ENCODE results near the gene LTF. TPM values are rescaled to one million over a fixed set of nuclear protein-coding genes. Genes with fewer than 3 reads are reported as not detected.
"Not testable (repeated sequence)": the region's sequence is repeated elsewhere in the genome, so short reads cannot be mapped to it uniquely, and the experiment has no call there.

The LTF gene
- total and polyA plus RNA-seq, 4 donors, result 0.36 to 14.7 (median 1.4) TPM

DNA sequence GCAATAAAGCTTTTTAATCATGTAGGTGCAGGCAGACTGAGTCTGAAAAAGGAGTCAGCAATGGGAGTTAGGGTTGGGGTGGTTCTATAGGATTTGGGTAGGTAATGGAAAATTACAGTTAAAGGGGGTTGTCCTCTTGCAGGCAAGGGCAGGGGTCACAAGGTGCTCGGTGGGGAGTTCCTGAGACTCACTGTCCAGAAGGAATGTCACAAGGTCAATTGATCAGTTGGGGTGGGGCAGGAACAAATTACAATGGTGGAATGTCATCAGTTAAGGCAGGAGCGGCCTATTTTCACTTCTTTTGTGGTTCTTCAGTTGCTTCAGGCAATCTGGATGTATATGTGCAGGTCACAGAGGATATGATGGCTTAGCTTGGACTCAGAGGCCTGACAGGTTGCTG is 71.7 kb downstream of the LTF start (continued):
- TF ChIP-seq, protein P1, sequence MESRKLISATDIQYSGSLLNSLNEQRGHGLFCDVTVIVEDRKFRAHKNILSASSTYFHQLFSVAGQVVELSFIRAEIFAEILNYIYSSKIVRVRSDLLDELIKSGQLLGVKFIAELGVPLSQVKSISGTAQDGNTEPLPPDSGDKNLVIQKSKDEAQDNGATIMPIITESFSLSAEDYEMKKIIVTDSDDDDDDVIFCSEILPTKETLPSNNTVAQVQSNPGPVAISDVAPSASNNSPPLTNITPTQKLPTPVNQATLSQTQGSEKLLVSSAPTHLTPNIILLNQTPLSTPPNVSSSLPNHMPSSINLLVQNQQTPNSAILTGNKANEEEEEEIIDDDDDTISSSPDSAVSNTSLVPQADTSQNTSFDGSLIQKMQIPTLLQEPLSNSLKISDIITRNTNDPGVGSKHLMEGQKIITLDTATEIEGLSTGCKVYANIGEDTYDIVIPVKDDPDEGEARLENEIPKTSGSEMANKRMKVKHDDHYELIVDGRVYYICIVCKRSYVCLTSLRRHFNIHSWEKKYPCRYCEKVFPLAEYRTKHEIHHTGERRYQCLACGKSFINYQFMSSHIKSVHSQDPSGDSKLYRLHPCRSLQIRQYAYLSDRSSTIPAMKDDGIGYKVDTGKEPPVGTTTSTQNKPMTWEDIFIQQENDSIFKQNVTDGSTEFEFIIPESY (IDR thresholded peaks at IDR 0.05), result no peak

DNA sequence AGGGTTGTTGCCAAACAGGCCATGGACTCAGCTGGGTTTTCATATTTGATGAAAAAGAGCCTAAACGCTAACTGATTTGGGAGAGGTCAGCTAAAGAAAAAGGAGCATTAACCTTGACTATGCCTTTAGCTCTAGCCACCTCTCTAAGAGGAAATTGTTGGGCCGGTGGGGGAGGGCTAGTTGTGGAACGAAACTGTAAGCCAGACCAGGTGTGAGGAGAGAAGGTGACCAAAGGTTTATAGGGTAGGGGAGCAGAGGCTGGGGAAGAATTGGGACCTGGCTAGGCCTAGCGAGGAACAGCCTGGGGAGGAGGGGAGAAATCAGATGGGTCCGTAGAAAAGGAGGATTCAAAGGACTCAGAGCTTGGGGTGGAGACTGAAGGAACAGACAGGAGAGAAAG is 73.2 kb downstream of the LTF start:
- not testable (repeated sequence) for H3K9me3 ChIP-seq (ENCODE audit: control insufficient read depth in 4 of 4, low read length in 3 of 4); H3K4me3 ChIP-seq (ENCODE audit: low read depth in 1 of 3, low read length in 3 of 3); H3K36me3 ChIP-seq (ENCODE audit: control insufficient read depth in 4 of 4, insufficient read depth in 3 of 4, low read depth in 1 of 4, low read length in 3 of 4); DNase-seq (ENCODE audit: low spot score); H3K27me3 ChIP-seq (ENCODE audit: control insufficient read depth in 4 of 4, insufficient read depth in 4 of 4, low read length in 3 of 4); H3K4me1 ChIP-seq (ENCODE audit: control insufficient read depth in 4 of 4, insufficient read depth in 4 of 4, low read length in 3 of 4); H3K27ac ChIP-seq (ENCODE audit: low read depth in 1 of 2, low read length in 2 of 2); H3K9ac ChIP-seq (ENCODE audit: low read depth in 1 of 2, low read length in 2 of 2)
- 96% methylated on average over 5 of the region's 5 CpGs for WGBS

DNA sequence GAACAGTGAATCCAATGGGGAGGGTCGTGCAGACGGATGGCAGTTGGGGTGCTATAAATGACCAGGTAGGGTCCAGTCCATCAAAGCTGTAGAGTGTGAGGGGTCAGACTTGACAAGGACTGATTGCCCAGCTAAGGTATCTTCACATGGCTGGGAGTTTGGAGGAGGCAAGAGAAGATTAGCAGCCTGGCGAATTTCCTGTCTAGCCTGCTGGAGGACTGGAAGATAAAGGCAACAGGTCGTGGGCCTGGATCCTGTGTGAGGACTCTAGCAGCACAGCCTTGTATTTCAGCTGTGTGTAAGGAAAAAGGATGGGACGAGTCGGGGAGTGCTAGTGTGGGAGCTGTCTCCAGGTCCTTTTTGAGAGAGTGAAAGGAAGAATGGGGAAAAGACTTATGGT is 75.4 kb downstream of the LTF start:
- 78% methylated on average over 6 of the region's 6 CpGs for WGBS
- DNase-seq (ENCODE audit: low spot score), result no peak
- no peak overlapping the region for H3K4me3 ChIP-seq (ENCODE audit: low read depth in 1 of 3, low read length in 3 of 3)
- no peak overlapping the region for H3K9ac ChIP-seq (ENCODE audit: low read depth in 1 of 2, low read length in 2 of 2)
- no peak overlapping the region for H3K27ac ChIP-seq (ENCODE audit: low read depth in 1 of 2, low read length in 2 of 2)
- no peaks in the 10 kb centered on the region for H3K9me3 ChIP-seq (ENCODE audit: control insufficient read depth in 4 of 4, low read length in 3 of 4)
- H3K4me1 ChIP-seq (ENCODE audit: control insufficient read depth in 4 of 4, insufficient read depth in 4 of 4, low read length in 3 of 4), result no peaks in the 10 kb centered on the region
- no peaks in the 10 kb centered on the region for H3K36me3 ChIP-seq (ENCODE audit: control insufficient read depth in 4 of 4, insufficient read depth in 3 of 4, low read depth in 1 of 4, low read length in 3 of 4)
- TF ChIP-seq FOXA2 (IDR thresholded peaks at IDR 0.05), result no peak
- no peaks in the 10 kb centered on the region for H3K27me3 ChIP-seq (ENCODE audit: control insufficient read depth in 4 of 4, insufficient read depth in 4 of 4, low read length in 3 of 4)

DNA sequence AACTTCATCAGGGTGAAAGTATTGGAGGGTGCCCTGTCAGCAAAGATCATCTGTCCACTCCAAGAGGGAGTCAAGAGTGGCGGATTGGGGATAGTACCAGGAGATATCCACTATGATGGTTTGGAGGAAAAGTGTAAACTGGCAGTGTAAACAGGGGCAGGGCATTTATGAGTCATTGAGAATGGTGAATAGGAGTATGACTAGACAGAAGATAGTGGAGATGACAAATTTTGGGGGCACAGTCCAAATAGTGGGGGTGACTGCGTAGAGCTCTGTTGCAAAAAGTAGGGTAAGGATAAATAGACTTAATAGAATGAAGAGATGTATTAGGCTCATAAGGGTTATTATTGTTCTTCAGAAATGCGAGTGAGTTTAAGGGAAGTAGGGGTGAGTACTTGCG is 75.9 kb downstream of the LTF start:
- not testable (repeated sequence) for H3K27ac ChIP-seq (ENCODE audit: low read depth in 1 of 2, low read length in 2 of 2); H3K36me3 ChIP-seq (ENCODE audit: control insufficient read depth in 4 of 4, insufficient read depth in 3 of 4, low read depth in 1 of 4, low read length in 3 of 4); H3K4me3 ChIP-seq (ENCODE audit: low read depth in 1 of 3, low read length in 3 of 3); H3K9ac ChIP-seq (ENCODE audit: low read depth in 1 of 2, low read length in 2 of 2); H3K4me1 ChIP-seq (ENCODE audit: control insufficient read depth in 4 of 4, insufficient read depth in 4 of 4, low read length in 3 of 4); DNase-seq (ENCODE audit: low spot score); H3K27me3 ChIP-seq (ENCODE audit: control insufficient read depth in 4 of 4, insufficient read depth in 4 of 4, low read length in 3 of 4); H3K9me3 ChIP-seq (ENCODE audit: control insufficient read depth in 4 of 4, low read length in 3 of 4)
- 77% methylated on average over 4 of the region's 4 CpGs for WGBS

DNA sequence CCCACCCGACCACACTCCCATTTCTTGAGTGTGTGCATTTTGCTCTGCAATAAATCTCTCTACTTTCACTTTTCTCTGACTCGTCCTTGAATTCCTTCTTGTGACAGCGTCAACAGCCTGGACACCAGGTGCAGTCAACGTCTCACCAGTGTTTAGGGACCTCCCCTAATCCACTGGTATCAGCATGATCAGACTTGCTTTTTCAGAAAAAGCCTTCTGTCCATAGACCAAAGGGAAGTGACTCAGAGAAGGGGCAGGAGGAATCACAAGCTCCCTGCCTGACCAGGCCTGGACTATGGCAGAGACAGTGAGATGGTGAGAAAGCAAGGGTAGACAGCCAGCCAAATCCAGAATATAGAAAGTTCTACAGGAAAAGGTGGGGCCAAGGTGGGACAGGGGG is 78.5 kb downstream of the LTF start:
- DNase-seq (ENCODE audit: low spot score), result no peak
- no peaks in the 10 kb centered on the region for H3K36me3 ChIP-seq (ENCODE audit: control insufficient read depth in 4 of 4, insufficient read depth in 3 of 4, low read depth in 1 of 4, low read length in 3 of 4)
- H3K27ac ChIP-seq (ENCODE audit: low read depth in 1 of 2, low read length in 2 of 2), result no peak overlapping the region
- H3K4me3 ChIP-seq (ENCODE audit: low read depth in 1 of 3, low read length in 3 of 3), result no peak overlapping the region
- no peak overlapping the region for H3K9ac ChIP-seq (ENCODE audit: low read depth in 1 of 2, low read length in 2 of 2)
- WGBS, result 58% methylated on average over 4 of the region's 4 CpGs
- peaks cover 0 to 6% (median under 1%) of the 10 kb centered on the region in 4 donors for H3K4me1 ChIP-seq (ENCODE audit: control insufficient read depth in 4 of 4, insufficient read depth in 4 of 4, low read length in 3 of 4)
- no peaks in the 10 kb centered on the region for H3K27me3 ChIP-seq (ENCODE audit: control insufficient read depth in 4 of 4, insufficient read depth in 4 of 4, low read length in 3 of 4)
- TF ChIP-seq JUND (IDR thresholded peaks at IDR 0.05) (no peak), HNF4A (conservative IDR thresholded peaks at IDR 0.05) (no peak), GABPA (IDR thresholded peaks at IDR 0.05 in 1 of 2, conservative IDR thresholded peaks at IDR 0.05 in 1 of 2) (no peak), YY1 (IDR thresholded peaks at IDR 0.05) (no peak), RXRA (IDR thresholded peaks at IDR 0.05) (no peak), SP1 (IDR thresholded peaks at IDR 0.05) (no peak), HNF4G (IDR thresholded peaks at IDR 0.05) (no peak), TAF1 (conservative IDR thresholded peaks at IDR 0.05) (no peak)
- TF ChIP-seq, protein P2, sequence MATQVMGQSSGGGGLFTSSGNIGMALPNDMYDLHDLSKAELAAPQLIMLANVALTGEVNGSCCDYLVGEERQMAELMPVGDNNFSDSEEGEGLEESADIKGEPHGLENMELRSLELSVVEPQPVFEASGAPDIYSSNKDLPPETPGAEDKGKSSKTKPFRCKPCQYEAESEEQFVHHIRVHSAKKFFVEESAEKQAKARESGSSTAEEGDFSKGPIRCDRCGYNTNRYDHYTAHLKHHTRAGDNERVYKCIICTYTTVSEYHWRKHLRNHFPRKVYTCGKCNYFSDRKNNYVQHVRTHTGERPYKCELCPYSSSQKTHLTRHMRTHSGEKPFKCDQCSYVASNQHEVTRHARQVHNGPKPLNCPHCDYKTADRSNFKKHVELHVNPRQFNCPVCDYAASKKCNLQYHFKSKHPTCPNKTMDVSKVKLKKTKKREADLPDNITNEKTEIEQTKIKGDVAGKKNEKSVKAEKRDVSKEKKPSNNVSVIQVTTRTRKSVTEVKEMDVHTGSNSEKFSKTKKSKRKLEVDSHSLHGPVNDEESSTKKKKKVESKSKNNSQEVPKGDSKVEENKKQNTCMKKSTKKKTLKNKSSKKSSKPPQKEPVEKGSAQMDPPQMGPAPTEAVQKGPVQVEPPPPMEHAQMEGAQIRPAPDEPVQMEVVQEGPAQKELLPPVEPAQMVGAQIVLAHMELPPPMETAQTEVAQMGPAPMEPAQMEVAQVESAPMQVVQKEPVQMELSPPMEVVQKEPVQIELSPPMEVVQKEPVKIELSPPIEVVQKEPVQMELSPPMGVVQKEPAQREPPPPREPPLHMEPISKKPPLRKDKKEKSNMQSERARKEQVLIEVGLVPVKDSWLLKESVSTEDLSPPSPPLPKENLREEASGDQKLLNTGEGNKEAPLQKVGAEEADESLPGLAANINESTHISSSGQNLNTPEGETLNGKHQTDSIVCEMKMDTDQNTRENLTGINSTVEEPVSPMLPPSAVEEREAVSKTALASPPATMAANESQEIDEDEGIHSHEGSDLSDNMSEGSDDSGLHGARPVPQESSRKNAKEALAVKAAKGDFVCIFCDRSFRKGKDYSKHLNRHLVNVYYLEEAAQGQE (IDR thresholded peaks at IDR 0.05), result no peak
- TF ChIP-seq, protein P3, sequence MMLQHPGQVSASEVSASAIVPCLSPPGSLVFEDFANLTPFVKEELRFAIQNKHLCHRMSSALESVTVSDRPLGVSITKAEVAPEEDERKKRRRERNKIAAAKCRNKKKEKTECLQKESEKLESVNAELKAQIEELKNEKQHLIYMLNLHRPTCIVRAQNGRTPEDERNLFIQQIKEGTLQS (IDR thresholded peaks at IDR 0.05), result no peak
- TF ChIP-seq, protein P4, sequence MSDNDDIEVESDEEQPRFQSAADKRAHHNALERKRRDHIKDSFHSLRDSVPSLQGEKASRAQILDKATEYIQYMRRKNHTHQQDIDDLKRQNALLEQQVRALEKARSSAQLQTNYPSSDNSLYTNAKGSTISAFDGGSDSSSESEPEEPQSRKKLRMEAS (IDR thresholded peaks at IDR 0.05), result no peak
- TF ChIP-seq, protein P5, sequence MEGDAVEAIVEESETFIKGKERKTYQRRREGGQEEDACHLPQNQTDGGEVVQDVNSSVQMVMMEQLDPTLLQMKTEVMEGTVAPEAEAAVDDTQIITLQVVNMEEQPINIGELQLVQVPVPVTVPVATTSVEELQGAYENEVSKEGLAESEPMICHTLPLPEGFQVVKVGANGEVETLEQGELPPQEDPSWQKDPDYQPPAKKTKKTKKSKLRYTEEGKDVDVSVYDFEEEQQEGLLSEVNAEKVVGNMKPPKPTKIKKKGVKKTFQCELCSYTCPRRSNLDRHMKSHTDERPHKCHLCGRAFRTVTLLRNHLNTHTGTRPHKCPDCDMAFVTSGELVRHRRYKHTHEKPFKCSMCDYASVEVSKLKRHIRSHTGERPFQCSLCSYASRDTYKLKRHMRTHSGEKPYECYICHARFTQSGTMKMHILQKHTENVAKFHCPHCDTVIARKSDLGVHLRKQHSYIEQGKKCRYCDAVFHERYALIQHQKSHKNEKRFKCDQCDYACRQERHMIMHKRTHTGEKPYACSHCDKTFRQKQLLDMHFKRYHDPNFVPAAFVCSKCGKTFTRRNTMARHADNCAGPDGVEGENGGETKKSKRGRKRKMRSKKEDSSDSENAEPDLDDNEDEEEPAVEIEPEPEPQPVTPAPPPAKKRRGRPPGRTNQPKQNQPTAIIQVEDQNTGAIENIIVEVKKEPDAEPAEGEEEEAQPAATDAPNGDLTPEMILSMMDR (IDR thresholded peaks at IDR 0.05; ENCODE audit: low read depth, low read length, missing input control), result no peak
- H3K9me3 ChIP-seq (ENCODE audit: control insufficient read depth in 4 of 4, low read length in 3 of 4), result no peaks in the 10 kb centered on the region
